ENCODE results near the gene THAP4.

DNA sequence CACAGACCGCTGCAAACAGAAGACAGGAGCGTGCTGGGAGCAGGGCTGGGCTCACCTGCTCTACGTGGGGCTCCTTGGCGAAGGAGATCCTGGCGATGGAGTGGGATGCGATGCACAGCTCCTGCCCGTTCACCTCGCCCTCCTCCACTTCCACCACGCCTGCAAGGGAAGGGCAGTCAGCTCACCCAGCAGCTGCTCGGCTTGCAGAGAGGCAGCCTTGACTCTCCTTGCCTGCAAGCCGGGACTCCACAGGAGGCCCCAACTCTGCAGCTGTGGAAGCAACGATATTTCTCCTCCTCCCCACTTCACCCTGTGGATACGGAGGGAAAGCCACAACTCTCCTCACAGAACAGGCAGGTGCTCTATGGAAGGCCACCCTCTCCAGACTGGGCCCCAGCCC lies 35.1 kb downstream of the THAP4 start:
- TF ChIP-seq, protein P1, sequence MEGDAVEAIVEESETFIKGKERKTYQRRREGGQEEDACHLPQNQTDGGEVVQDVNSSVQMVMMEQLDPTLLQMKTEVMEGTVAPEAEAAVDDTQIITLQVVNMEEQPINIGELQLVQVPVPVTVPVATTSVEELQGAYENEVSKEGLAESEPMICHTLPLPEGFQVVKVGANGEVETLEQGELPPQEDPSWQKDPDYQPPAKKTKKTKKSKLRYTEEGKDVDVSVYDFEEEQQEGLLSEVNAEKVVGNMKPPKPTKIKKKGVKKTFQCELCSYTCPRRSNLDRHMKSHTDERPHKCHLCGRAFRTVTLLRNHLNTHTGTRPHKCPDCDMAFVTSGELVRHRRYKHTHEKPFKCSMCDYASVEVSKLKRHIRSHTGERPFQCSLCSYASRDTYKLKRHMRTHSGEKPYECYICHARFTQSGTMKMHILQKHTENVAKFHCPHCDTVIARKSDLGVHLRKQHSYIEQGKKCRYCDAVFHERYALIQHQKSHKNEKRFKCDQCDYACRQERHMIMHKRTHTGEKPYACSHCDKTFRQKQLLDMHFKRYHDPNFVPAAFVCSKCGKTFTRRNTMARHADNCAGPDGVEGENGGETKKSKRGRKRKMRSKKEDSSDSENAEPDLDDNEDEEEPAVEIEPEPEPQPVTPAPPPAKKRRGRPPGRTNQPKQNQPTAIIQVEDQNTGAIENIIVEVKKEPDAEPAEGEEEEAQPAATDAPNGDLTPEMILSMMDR (IDR thresholded peaks at IDR 0.05), result no peak
- no peak for TF ChIP-seq EP300 (IDR thresholded peaks at IDR 0.05)
- no peak for TF ChIP-seq POLR2A (IDR thresholded peaks at IDR 0.05)

Data from tibial nerve (tissue), 4 donors.